HepG2 (cell line): ENCODE data around the gene GAD1. TPM values are rescaled to one million over a fixed set of nuclear protein-coding genes. Genes with fewer than 3 reads are reported as not detected.

Source experiments
- ATAC-seq: fragments of 200-7000 bp; cut with Tn5 transposase; 3 replicates; pipeline ENCODE4 v1.9.1; 2020; ENCODE audit warnings: mild to moderate bottlenecking, moderate library complexity
- BruUV-seq: library from RNA; stranded (reverse); fragments of 400-500 nt; replicated peaks from 2 replicates; lab custom pipeline; 2021; lab: Mats Ljungman, UMichigan
- CTCF ChIA-PET: fragments of 300-600 bp; formaldehyde crosslinking; extraction: SDS; loops from one replicate; lab custom pipeline; 2021; ENCODE audit warnings: low total read pairs, inconsistent platforms, low intra/inter-chr PET ratio; lab: Yijun Ruan, JAX
- POLR2A ChIA-PET: fragments of 350-600 bp; sonication (Branson Sonifier 250); formaldehyde crosslinking; loops from one replicate; lab custom pipeline; 2020; ENCODE audit warnings: antibody characterized with exemption, inconsistent platforms; lab: Yijun Ruan, JAX
- DNase-seq: peaks from one replicate; pipeline ENCODE4 v3.0.0-alpha.2; 2015; ENCODE audit warnings: low spot score
- FAIRE-seq: peaks from 3 replicates; lab custom pipeline; 2011; peaks lifted over from hg19 to GRCh38; lab: Jason Lieb, UNC
- H2AFZ ChIP-seq: one replicate; pipeline ENCODE4 v1.6.1; 2011; ENCODE audit warnings: low read length, inconsistent platforms
- H3K27ac ChIP-seq: fragments of 300-600 bp; 3 replicates; pipeline ENCODE4 v1.8.0; 2011; ENCODE audit warnings: mixed run types, mild to moderate bottlenecking, mixed read lengths, low read length, inconsistent platforms; ENCODE audit not compliant: insufficient read depth; ENCODE audit errors: extremely low read length
- H3K27me3 ChIP-seq, 2 experiments: fragments of 200-600 bp in 1 of 2; 2 replicates in 1 of 2; 3 replicates in 1 of 2; pipeline versions ENCODE4 v1.6.0 to v1.8.0; 2011; ENCODE audit warnings: low read length in 2 of 2, mild to moderate bottlenecking in 2 of 2, moderate library complexity in 2 of 2, inconsistent platforms in 1 of 2; ENCODE audit not compliant: insufficient read depth in 2 of 2, control insufficient read depth in 1 of 2
- H3K36me3 ChIP-seq, 2 experiments: fragments of 200-600 bp in 1 of 2; replicated peaks in 1 of 2; 2 replicates in 1 of 2; 3 replicates in 1 of 2; pipeline versions ENCODE4 v1.5.1 to v1.8.0; 2011; ENCODE audit warnings: low read length in 2 of 2, inconsistent platforms in 1 of 2; ENCODE audit not compliant: insufficient read depth in 2 of 2, control insufficient read depth in 1 of 2
- H3K4me1 ChIP-seq: 2 replicates; pipeline ENCODE4 v1.5.1; 2012; ENCODE audit warnings: low read length, inconsistent platforms; ENCODE audit not compliant: insufficient read depth
- H3K4me2 ChIP-seq: 2 replicates; pipeline ENCODE4 v1.6.0; 2011; ENCODE audit warnings: low read depth, low read length, inconsistent platforms
- H3K4me3 ChIP-seq, 3 experiments: fragments of 200-600 bp in 1 of 3; sonication (generic), shearing (Covaris generic) in 1 of 3; replicated peaks in 1 of 3; 2 replicates each; pipeline ENCODE4 v1.5.1; 2011 to 2016; ENCODE audit warnings: low read length in 3 of 3, inconsistent platforms in 2 of 3, low read depth in 2 of 3, mild to moderate bottlenecking in 2 of 3, control low read depth in 1 of 3, mixed read lengths in 1 of 3; ENCODE audit not compliant: insufficient read depth in 1 of 3
- H3K79me2 ChIP-seq: one replicate; pipeline ENCODE4 v1.6.1; 2011; ENCODE audit warnings: low read length, inconsistent platforms; ENCODE audit not compliant: insufficient read depth
- H3K9ac ChIP-seq: 2 replicates; pipeline ENCODE4 v1.6.0; 2011; ENCODE audit warnings: mild to moderate bottlenecking, low read depth, low read length, inconsistent platforms; ENCODE audit not compliant: insufficient read depth
- H3K9me3 ChIP-seq: 2 replicates; pipeline ENCODE4 v1.5.1; 2012; ENCODE audit warnings: mild to moderate bottlenecking, low read length
- H4K20me1 ChIP-seq: 2 replicates; pipeline ENCODE4 v1.6.0; 2011; ENCODE audit warnings: inconsistent platforms, mild to moderate bottlenecking, low read length, moderate library complexity; ENCODE audit not compliant: insufficient read depth
- HOXA5 ChIP-seq: sonication (generic); formaldehyde crosslinking; IDR thresholded peaks from 2 replicates; pipeline ENCODE4 v1.4.0; 2020; ENCODE audit warnings: missing genetic modification reagents
- KIAA2018 ChIP-seq: sonication (generic); formaldehyde crosslinking; IDR thresholded peaks from 2 replicates; pipeline ENCODE4 v1.5.0; 2020; ENCODE audit warnings: mild to moderate bottlenecking, missing genetic modification reagents, borderline replicate concordance
- USF2 ChIP-seq, 2 experiments: sonication (generic) in 1 of 2; formaldehyde crosslinking in 1 of 2; IDR thresholded peaks; 2 replicates each; pipeline versions ENCODE4 v1.5.1 to v1.6.1; 2011 to 2020; ENCODE audit warnings: borderline replicate concordance in 1 of 2, low read depth in 1 of 2, low read length in 1 of 2, mild to moderate bottlenecking in 1 of 2, missing genetic modification reagents in 1 of 2, moderate library complexity in 1 of 2
- ZNF34 ChIP-seq: sonication (generic); formaldehyde crosslinking; IDR thresholded peaks from 2 replicates; pipeline ENCODE4 v1.4.0; 2020; ENCODE audit warnings: mild to moderate bottlenecking, missing genetic modification reagents, borderline replicate concordance
- ZNF383 ChIP-seq: sonication (generic); formaldehyde crosslinking; IDR thresholded peaks from 2 replicates; pipeline ENCODE4 v1.4.0; 2020; ENCODE audit warnings: missing genetic modification reagents, mild to moderate bottlenecking, borderline replicate concordance
- ZNF589 ChIP-seq: sonication (generic); formaldehyde crosslinking; conservative IDR thresholded peaks from 2 replicates; pipeline ENCODE4 v1.8.0; 2022; ENCODE audit warnings: mild to moderate bottlenecking, moderate library complexity, missing genetic modification reagents
- WGBS: methylation state at CpG from one replicate; pipeline ENCODE4 v1.1.6; 2017; ENCODE audit warnings: low lambda C conversion rate; 5-methylcytosine and 5-hydroxymethylcytosine counted together
- in situ Hi-C: cut with HindIII; loops from 2 replicates; pipeline ENCODE4 v1.10.0; 2017; ENCODE audit warnings: low pct_unique_long_range_greater_than_20kb; ENCODE audit not compliant: extremely low pct_ligation_motif_present
- intact Hi-C: fragments of 100-400 bp; cut with micrococcal nuclease; formaldehyde crosslinking; loops from one replicate; pipeline ENCODE4 v1.10.0; 2022; ENCODE audit not compliant: unreplicated experiment
- polyA plus RNA-seq, 8 experiments: library from polyadenylated mRNA; depleted of rRNA in 3 of 8; stranded (reverse) in 7 of 8; unstranded in 1 of 8; fragments of >200 nt; fragmentation: Illumina TruSeq in 4 of 8; extraction: Trizol in 4 of 8; gene quantifications; 2 replicates each; pipeline versions ENCODE4 v1.2.1 to v1.2.3, GENCODE V29; 2011 to 2016; ENCODE audit warnings: low read depth in 4 of 8, missing spikeins in 1 of 8, mixed read lengths in 1 of 8; ENCODE audit not compliant: insufficient read depth in 1 of 8
- total RNA-seq, 5 experiments: library from RNA; depleted of rRNA; stranded (reverse); fragments of >200 nt; fragmentation: Illumina TruSeq; extraction: Trizol; gene quantifications; 2 replicates each; pipeline ENCODE4 v1.2.3, GENCODE V29; 2016; ENCODE audit warnings: low read depth in 1 of 5
- TF ChIP-seq, protein P1 (sequence below): sonication (generic); formaldehyde crosslinking; IDR thresholded peaks from 2 replicates; pipeline ENCODE4 v1.4.0; 2020; ENCODE audit warnings: missing genetic modification reagents

The GAD1 gene
- total and polyA plus RNA-seq, 2 of the 13 experiments (the other 11 are each of a cell fraction or from before 2014, with no cell fraction given): 0.09 to 0.13 TPM

DNA sequence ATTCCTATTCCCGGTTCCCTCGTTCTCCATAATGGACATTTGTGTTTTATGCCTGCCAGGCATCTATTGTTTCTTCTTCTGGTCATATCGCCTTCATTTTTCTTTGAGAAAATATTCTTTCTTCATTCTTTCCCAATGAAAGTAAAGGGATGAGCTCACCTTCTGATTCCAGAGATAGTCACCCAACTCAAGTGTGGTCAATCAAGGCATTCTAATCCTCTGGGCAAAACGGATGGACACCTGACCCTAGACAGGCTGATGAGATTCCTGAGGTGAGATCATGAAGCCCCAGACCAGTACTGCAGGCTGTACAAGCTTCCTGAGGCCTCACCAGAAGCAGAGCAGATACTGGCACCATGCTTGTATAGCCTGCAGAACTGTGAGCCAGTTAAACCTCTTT, 52.8 kb downstream of the GAD1 start:
- in situ Hi-C loops (no loop called here), intact Hi-C loops (no loop called here)
- no peak for FAIRE-seq
- Histone ChIP-seq H3K79me2 (no peaks in the 10 kb centered on the region), H3K4me3 (no peak overlapping the region), H3K4me1 (no peaks in the 10 kb centered on the region; the same call in 1 of the 2 replicates), H3K27ac (no peak overlapping the region), H4K20me1 (no peaks in the 10 kb centered on the region), H2AFZ (no peak overlapping the region), H3K27me3 (peaks cover 0 to 3% of the 10 kb centered on the region in 2 experiments; a peak in 2 of 5 replicates), H3K4me2 (no peak overlapping the region), H3K9me3 (no peaks in the 10 kb centered on the region), H3K9ac (no peak overlapping the region), H3K36me3 (no peaks in the 10 kb centered on the region)
- no peak for ATAC-seq
- no TSS peak for BruUV-seq
- POLR2A ChIA-PET: no interaction called here
- no peak for DNase-seq
- WGBS: 27% methylated on average over 4 of the region's 4 CpGs
- CTCF ChIA-PET: no interaction called here
- TF ChIP-seq ZNF34 (CRISPR knock-in tag) (no peak), ZNF383 (CRISPR knock-in tag) (no peak), HOXA5 (no peak), USF2 (IDR thresholded peaks at IDR 0.05; ENCODE audit: low read depth, low read length) (no peak), USF2 (CRISPR knock-in tag; IDR thresholded peaks at IDR 0.05; ENCODE audit: borderline replicate concordance) (no peak), KIAA2018 (no peak), ZNF589 (CRISPR knock-in tag) (no peak)
- TF ChIP-seq, protein P1, sequence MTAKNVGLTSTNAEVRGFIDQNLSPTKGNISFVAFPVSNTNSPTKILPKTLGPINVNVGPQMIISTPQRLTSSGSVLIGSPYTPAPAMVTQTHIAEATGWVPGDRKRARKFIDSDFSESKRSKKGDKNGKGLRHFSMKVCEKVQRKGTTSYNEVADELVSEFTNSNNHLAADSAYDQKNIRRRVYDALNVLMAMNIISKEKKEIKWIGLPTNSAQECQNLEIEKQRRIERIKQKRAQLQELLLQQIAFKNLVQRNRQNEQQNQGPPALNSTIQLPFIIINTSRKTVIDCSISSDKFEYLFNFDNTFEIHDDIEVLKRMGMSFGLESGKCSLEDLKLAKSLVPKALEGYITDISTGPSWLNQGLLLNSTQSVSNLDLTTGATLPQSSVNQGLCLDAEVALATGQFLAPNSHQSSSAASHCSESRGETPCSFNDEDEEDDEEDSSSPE (CRISPR knock-in tag): no peak
